H1 (cell line): Measurements from ENCODE around the gene AHRR. TPM values are rescaled to one million over a fixed set of nuclear protein-coding genes. Genes with fewer than 3 reads are reported as not detected.

Experiments used
- CTCF ChIA-PET: fragments of 300-600 bp; sonication (Branson Sonifier 250); formaldehyde crosslinking; loops from one replicate; lab custom pipeline; 2021; ENCODE audit not compliant: partially characterized antibody; lab: Charles Lee
- POLR2A ChIA-PET: fragments of 300-600 bp; sonication (Branson Sonifier 250); formaldehyde crosslinking; loops from one replicate; lab custom pipeline; 2021; ENCODE audit warnings: inconsistent platforms; ENCODE audit not compliant: partially characterized antibody; lab: Charles Lee
- DNase-seq, 2 experiments: peaks; one replicate each; pipeline versions ENCODE4 v3.0.0 to v3.0.0-alpha.2; 2010 to 2022; ENCODE audit warnings: low spot score in 2 of 2, low read depth in 1 of 2, mixed read lengths in 1 of 2
- FAIRE-seq: peaks from 2 replicates; lab custom pipeline; 2011; peaks lifted over from hg19 to GRCh38; lab: Jason Lieb, UNC
- H2AFZ ChIP-seq: 2 replicates; pipeline ENCODE4 v1.8.1; 2012; ENCODE audit warnings: low read length, inconsistent platforms
- H2AK5ac ChIP-seq: 2 replicates; pipeline ENCODE4 v1.6.1; 2013; ENCODE audit warnings: low read depth, low read length
- H2BK120ac ChIP-seq: replicated peaks from 2 replicates; pipeline ENCODE3; 2013; ENCODE audit warnings: low read depth, low read length, inconsistent platforms
- H2BK12ac ChIP-seq: 2 replicates; pipeline ENCODE4 v1.6.1; 2013; ENCODE audit warnings: low read depth, low read length
- H2BK15ac ChIP-seq: 2 replicates; pipeline ENCODE4 v1.6.1; 2013; ENCODE audit warnings: low read length
- H2BK20ac ChIP-seq: 2 replicates; pipeline ENCODE4 v1.6.1; 2013; ENCODE audit warnings: low read length
- H2BK5ac ChIP-seq: 2 replicates; pipeline ENCODE4 v1.6.1; 2013; ENCODE audit warnings: low read depth, low read length
- H3K14ac ChIP-seq: 2 replicates; pipeline ENCODE4 v1.6.1; 2013; ENCODE audit warnings: inconsistent platforms; ENCODE audit not compliant: insufficient read length
- H3K18ac ChIP-seq: 2 replicates; pipeline ENCODE4 v1.6.1; 2013; ENCODE audit warnings: low read length; ENCODE audit errors: extremely low read depth
- H3K23ac ChIP-seq: 2 replicates; pipeline ENCODE4 v1.6.1; 2013; ENCODE audit warnings: inconsistent platforms; ENCODE audit not compliant: insufficient read length
- H3K23me2 ChIP-seq: 2 replicates; pipeline ENCODE4 v1.6.1; 2013; ENCODE audit warnings: low read depth, low read length
- H3K27ac ChIP-seq: 2 replicates; pipeline ENCODE4 v1.6.1; 2011; ENCODE audit warnings: low read depth, low read length, inconsistent platforms
- H3K27me3 ChIP-seq, 4 experiments: replicated peaks in 1 of 4; 1 replicate in 1 of 4; 2 replicates in 3 of 4; pipeline versions ENCODE4 v1.6.1 to v1.8.1; 2011 to 2013; ENCODE audit warnings: low read length in 3 of 4, mild to moderate bottlenecking in 3 of 4, inconsistent platforms in 2 of 4, mixed read lengths in 2 of 4, moderate library complexity in 1 of 4; ENCODE audit not compliant: control insufficient read depth in 3 of 4, insufficient read depth in 3 of 4; ENCODE audit errors: extremely low read depth in 1 of 4
- H3K36me3 ChIP-seq, 4 experiments: 2 replicates each; pipeline versions ENCODE4 v1.6.1 to v1.8.1; 2011 to 2013; ENCODE audit warnings: mild to moderate bottlenecking in 4 of 4, low read length in 3 of 4, moderate library complexity in 2 of 4, control low read depth in 1 of 4, inconsistent platforms in 1 of 4; ENCODE audit not compliant: insufficient read depth in 4 of 4, control insufficient read depth in 2 of 4
- H3K4ac ChIP-seq: replicated peaks from 2 replicates; pipeline ENCODE3; 2013; ENCODE audit warnings: low read length, low read depth, mixed read lengths, inconsistent platforms; ENCODE audit not compliant: insufficient read length
- H3K4me1 ChIP-seq, 4 experiments: replicated peaks in 1 of 4; 1 replicate in 1 of 4; 2 replicates in 3 of 4; pipeline versions ENCODE4 v1.6.1 to v1.8.1; 2011 to 2013; ENCODE audit warnings: low read length in 3 of 4, inconsistent platforms in 2 of 4, mixed read lengths in 1 of 4; ENCODE audit not compliant: insufficient read depth in 4 of 4, control insufficient read depth in 3 of 4
- H3K4me2 ChIP-seq, 2 experiments: 2 replicates each; pipeline versions ENCODE4 v1.6.1 to v1.8.1; 2011 to 2013; ENCODE audit warnings: low read depth in 2 of 2, low read length in 2 of 2, control low read depth in 1 of 2, inconsistent platforms in 1 of 2, mild to moderate bottlenecking in 1 of 2; ENCODE audit not compliant: insufficient read depth in 1 of 2
- H3K4me3 ChIP-seq, 4 experiments: fragments of 200-600, 300-600 bp in 1 of 4; sonication (generic), shearing (Covaris generic), sonication (Bioruptor Twin) in 1 of 4; 2 replicates each; pipeline versions ENCODE4 v1.5.1 to v1.8.1; 2011 to 2016; ENCODE audit warnings: low read length in 4 of 4, low read depth in 3 of 4, control low read depth in 2 of 4, inconsistent platforms in 2 of 4, mild to moderate bottlenecking in 2 of 4, mixed read lengths in 1 of 4, moderate library complexity in 1 of 4; ENCODE audit not compliant: insufficient read depth in 2 of 4; ENCODE audit errors: extremely low read depth in 1 of 4
- H3K56ac ChIP-seq: replicated peaks from 2 replicates; pipeline ENCODE3; 2013; ENCODE audit warnings: low read depth, mild to moderate bottlenecking, mixed read lengths, low read length, inconsistent platforms; ENCODE audit not compliant: insufficient read length
- H3K79me1 ChIP-seq: 2 replicates; pipeline ENCODE4 v1.6.1; 2013; ENCODE audit warnings: low read depth, low read length, control low read depth
- H3K79me2 ChIP-seq, 2 experiments: 2 replicates each; pipeline versions ENCODE4 v1.6.1 to v1.8.1; 2012 to 2013; ENCODE audit warnings: low read length in 2 of 2, mild to moderate bottlenecking in 2 of 2, inconsistent platforms in 1 of 2; ENCODE audit not compliant: insufficient read depth in 2 of 2, control insufficient read depth in 1 of 2
- H3K9ac ChIP-seq, 4 experiments: replicated peaks in 1 of 4; 1 replicate in 1 of 4; 2 replicates in 3 of 4; pipeline versions ENCODE4 v1.6.1 to v1.8.1; 2011 to 2013; ENCODE audit warnings: low read depth in 3 of 4, low read length in 3 of 4, control low read depth in 2 of 4, mild to moderate bottlenecking in 2 of 4, moderate library complexity in 2 of 4, inconsistent platforms in 1 of 4; ENCODE audit errors: extremely low read depth in 1 of 4
- H3K9me3 ChIP-seq, 2 experiments: 2 replicates each; pipeline versions ENCODE4 v1.6.1 to v1.8.1; 2012 to 2013; ENCODE audit warnings: mild to moderate bottlenecking in 2 of 2, moderate library complexity in 2 of 2, control low read depth in 1 of 2, inconsistent platforms in 1 of 2, low read depth in 1 of 2, low read length in 1 of 2, mixed read lengths in 1 of 2; ENCODE audit not compliant: insufficient read depth in 2 of 2
- H4K20me1 ChIP-seq, 2 experiments: replicated peaks in 1 of 2; 2 replicates each; pipeline versions ENCODE3 to v1.8.1; 2011 to 2013; ENCODE audit warnings: inconsistent platforms in 2 of 2, low read length in 2 of 2, mild to moderate bottlenecking in 1 of 2; ENCODE audit not compliant: insufficient read depth in 2 of 2, control insufficient read depth in 1 of 2
- H4K5ac ChIP-seq: 2 replicates; pipeline ENCODE4 v1.6.1; 2013; ENCODE audit warnings: low read length, low read depth, mixed read lengths, inconsistent platforms; ENCODE audit not compliant: insufficient read length
- H4K8ac ChIP-seq: 2 replicates; pipeline ENCODE4 v1.8.0; 2013; ENCODE audit warnings: mild to moderate bottlenecking, moderate library complexity, low read length, inconsistent platforms; ENCODE audit not compliant: insufficient read depth; ENCODE audit errors: extremely low read depth
- H4K91ac ChIP-seq: replicated peaks from 2 replicates; pipeline ENCODE3; 2013; ENCODE audit warnings: low read length, mixed read lengths, inconsistent platforms; ENCODE audit not compliant: insufficient read length
- CHD2 ChIP-seq: IDR thresholded peaks from 2 replicates; pipeline ENCODE4 v1.6.1; 2012; ENCODE audit warnings: low read length, improper control_type of control experiment
- CTBP2 ChIP-seq: IDR thresholded peaks from 2 replicates; pipeline ENCODE4 v1.7.0; 2011; ENCODE audit warnings: borderline replicate concordance, mild to moderate bottlenecking, moderate library complexity, mixed read lengths, low read length; ENCODE audit not compliant: insufficient read depth, insufficient read length
- EGR1 ChIP-seq: IDR thresholded peaks from 2 replicates; pipeline ENCODE4 v1.6.1; 2011; ENCODE audit warnings: low read depth, low read length, borderline replicate concordance
- JUND ChIP-seq: IDR thresholded peaks from 2 replicates; pipeline ENCODE4 v1.6.1; 2011; ENCODE audit warnings: mild to moderate bottlenecking, improper control_type of control experiment, low read length
- KDM4A ChIP-seq: IDR thresholded peaks from one replicate; pipeline ENCODE4 v1.7.1; 2012; ENCODE audit warnings: low read depth, mild to moderate bottlenecking, moderate library complexity, low read length, inconsistent platforms; ENCODE audit not compliant: severe bottlenecking
- RBBP5 ChIP-seq: IDR thresholded peaks from 2 replicates; pipeline ENCODE4 v1.7.1; 2012; ENCODE audit warnings: low read depth, mild to moderate bottlenecking, inconsistent platforms, low read length, moderate library complexity, borderline replicate concordance
- SIN3A ChIP-seq, 2 experiments: IDR thresholded peaks in 1 of 2; conservative IDR thresholded peaks in 1 of 2; 2 replicates each; pipeline ENCODE4 v1.6.1; 2011 to 2012; ENCODE audit warnings: low read length in 2 of 2, improper control_type of control experiment in 1 of 2, low read depth in 1 of 2, mild to moderate bottlenecking in 1 of 2
- SP1 ChIP-seq: IDR thresholded peaks from 2 replicates; pipeline ENCODE4 v1.6.1; 2011; ENCODE audit warnings: low read depth, low read length
- SUZ12 ChIP-seq: fragments of 200-600 bp; sonication (generic); IDR thresholded peaks from 2 replicates; pipeline ENCODE4 v1.6.1; 2012; ENCODE audit warnings: mild to moderate bottlenecking, inconsistent platforms, low read length, moderate library complexity, mixed read lengths
- WGBS, 2 experiments: shearing (Covaris generic) in 1 of 2; methylation state at CpG; one replicate each; pipeline versions ENCODE4 v1.1.6 to v1.1.7; 2013 to 2015; ENCODE audit warnings: low lambda C conversion rate in 2 of 2, mixed read lengths in 2 of 2, inconsistent platforms in 1 of 2, low coverage in 1 of 2, missing lambda C conversion rate in 1 of 2; ENCODE audit not compliant: insufficient replicate concordance in 2 of 2, insufficient coverage in 1 of 2, insufficient read length in 1 of 2; ENCODE audit errors: extremely low coverage in 1 of 2, missing lambda C conversion rate in 1 of 2; 5-methylcytosine and 5-hydroxymethylcytosine counted together
- polyA plus RNA-seq, 7 experiments: library from polyadenylated mRNA; depleted of rRNA in 3 of 7; stranded (reverse) in 5 of 7; unstranded in 2 of 7; fragments of >200 nt in 5 of 7; fragments of 200-250 nt in 2 of 7; gene quantifications; 1 replicate in 5 of 7; 2 replicates in 1 of 7; 4 replicates in 1 of 7; pipeline versions ENCODE4 v1.2.1 to v1.2.3, GENCODE V29; 2011 to 2013; ENCODE audit warnings: missing spikeins in 2 of 7, mixed read lengths in 2 of 7
- total RNA-seq: library from RNA; stranded (reverse); fragmentation: NEBNext Ultra II Directional; extraction: Animal tissue kit (Norgen Biotek cat#: 25700); gene quantifications from 2 replicates; pipeline ENCODE4 v1.2.1, GENCODE V29; 2021
- TF ChIP-seq, protein P1 (sequence below): IDR thresholded peaks from 2 replicates; pipeline ENCODE4 v1.6.1; 2012; ENCODE audit warnings: inconsistent platforms

AHRR gene
- total and polyA plus RNA-seq, 2 of the 8 experiments (the other 6 are each of a cell fraction or from before 2014, with no cell fraction given) = 0.41 to 0.80 TPM

DNA sequence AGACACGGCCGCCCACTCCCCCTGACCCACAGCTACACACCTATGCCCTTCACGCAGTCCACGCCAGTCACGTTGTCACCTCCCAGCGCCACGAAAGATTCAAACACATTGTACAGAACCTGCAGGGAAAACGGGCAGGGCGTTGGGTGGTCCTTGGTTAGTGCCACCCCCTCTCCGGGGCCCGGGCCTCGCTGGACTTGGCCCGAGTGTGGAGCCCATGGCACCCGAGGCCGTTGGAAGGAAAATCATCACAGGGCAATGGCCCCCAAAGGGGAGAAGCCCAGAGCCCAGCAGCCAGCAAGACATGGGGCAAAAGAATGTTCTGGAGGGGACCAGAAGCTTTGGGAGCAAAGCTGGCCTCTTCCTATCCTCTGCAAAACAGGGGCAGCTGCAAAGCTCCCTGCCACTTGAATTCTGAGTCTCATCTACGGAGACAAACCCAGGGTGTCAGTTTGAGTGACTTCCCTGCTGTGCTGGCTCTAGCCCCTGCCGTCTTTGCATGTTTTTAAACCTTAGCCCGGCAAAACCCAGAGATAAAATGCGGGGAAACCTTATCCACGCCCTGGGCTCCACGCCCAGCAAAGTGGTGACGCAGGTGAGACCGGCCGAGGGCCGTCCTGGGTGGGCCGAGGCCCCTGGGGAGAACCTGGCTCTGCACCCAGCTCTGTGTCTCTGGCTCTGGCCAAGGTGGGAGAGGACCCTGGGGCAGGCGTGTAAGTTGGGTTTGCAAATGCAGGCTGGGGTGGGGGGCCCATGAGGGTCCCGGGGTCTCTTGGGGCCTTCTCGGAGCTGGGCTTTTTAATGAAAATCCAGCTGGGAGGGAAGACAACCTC, 163.8 kb downstream of the AHRR start:
- H2BK5ac ChIP-seq = no peak overlapping the region
- ChIA-PET POLR2A (no interaction called here), CTCF (no interaction called here)
- no peaks in the 10 kb centered on the region for H3K79me2 ChIP-seq
- H2AFZ ChIP-seq = no peak overlapping the region
- no peak overlapping the region for H2AK5ac ChIP-seq
- H3K9me3 ChIP-seq = no peaks in the 10 kb centered on the region
- no peaks in the 10 kb centered on the region for H4K20me1 ChIP-seq
- H3K9ac ChIP-seq = no peak overlapping the region
- no peak overlapping the region for H2BK20ac ChIP-seq
- H3K4me2 ChIP-seq = no peak overlapping the region
- no peak for FAIRE-seq
- no peak for TF ChIP-seq SUZ12
- no peak for TF ChIP-seq RBBP5
- TF ChIP-seq SIN3A (conservative IDR thresholded peaks at IDR 0.05 in 1 of 2, IDR thresholded peaks at IDR 0.05 in 1 of 2; ENCODE audit: low read depth in 1 of 2, low read length in 2 of 2) = no peak
- no peak for TF ChIP-seq SP1
- TF ChIP-seq EGR1 = no peak
- TF ChIP-seq KDM4A = no peak
- TF ChIP-seq JUND = no peak
- TF ChIP-seq, protein P1, sequence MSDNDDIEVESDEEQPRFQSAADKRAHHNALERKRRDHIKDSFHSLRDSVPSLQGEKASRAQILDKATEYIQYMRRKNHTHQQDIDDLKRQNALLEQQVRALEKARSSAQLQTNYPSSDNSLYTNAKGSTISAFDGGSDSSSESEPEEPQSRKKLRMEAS = no peak
- TF ChIP-seq CTBP2 = no peak
- no peak for TF ChIP-seq CHD2
- TF ChIP-seq, all 59 proteins: peak for 0
- H3K23ac ChIP-seq = no peak overlapping the region
- H3K14ac ChIP-seq = no peak overlapping the region
- H3K27me3 ChIP-seq = no peaks in the 10 kb centered on the region; a peak in 2 of 7 replicates
- no peaks in the 10 kb centered on the region for H3K23me2 ChIP-seq
- H4K8ac ChIP-seq = no peak overlapping the region
- H3K4me3 ChIP-seq = no peak overlapping the region
- H3K4ac ChIP-seq = no peak overlapping the region
- no peak overlapping the region for H3K27ac ChIP-seq
- no peak overlapping the region for H4K91ac ChIP-seq
- no peaks in the 10 kb centered on the region for H3K4me1 ChIP-seq
- no peaks in the 10 kb centered on the region for H3K79me1 ChIP-seq
- no peak overlapping the region for H4K5ac ChIP-seq
- no peak overlapping the region for H2BK15ac ChIP-seq
- H3K18ac ChIP-seq = no peak overlapping the region
- 92% methylated on average over 29 of the region's 29 CpGs; no CpG with 5 or more reads in 1 of the 2 experiments for WGBS, 2 experiments
- DNase-seq = no peak
- H3K36me3 ChIP-seq = no peaks in the 10 kb centered on the region
- H3K56ac ChIP-seq = no peak overlapping the region
- no peak overlapping the region for H2BK12ac ChIP-seq
- no peak overlapping the region for H2BK120ac ChIP-seq
